WI38 (cell line): ENCODE data around the gene GPR34.
"Not testable (repeated sequence)": the region's sequence is repeated elsewhere in the genome, so short reads cannot be mapped to it uniquely, and the experiment has no call there.

Experiments
- H3K4me3 ChIP-seq: 2 replicates; pipeline ENCODE4 v1.5.1; 2011; ENCODE audit warnings: low read depth, mild to moderate bottlenecking, control low read depth, low read length
- TF ChIP-seq, protein P1 (sequence below): IDR thresholded peaks from 2 replicates; pipeline ENCODE4 v1.5.1; 2012; ENCODE audit warnings: low read depth, mild to moderate bottlenecking, control low read depth, low read length

GPR34 gene

DNA sequence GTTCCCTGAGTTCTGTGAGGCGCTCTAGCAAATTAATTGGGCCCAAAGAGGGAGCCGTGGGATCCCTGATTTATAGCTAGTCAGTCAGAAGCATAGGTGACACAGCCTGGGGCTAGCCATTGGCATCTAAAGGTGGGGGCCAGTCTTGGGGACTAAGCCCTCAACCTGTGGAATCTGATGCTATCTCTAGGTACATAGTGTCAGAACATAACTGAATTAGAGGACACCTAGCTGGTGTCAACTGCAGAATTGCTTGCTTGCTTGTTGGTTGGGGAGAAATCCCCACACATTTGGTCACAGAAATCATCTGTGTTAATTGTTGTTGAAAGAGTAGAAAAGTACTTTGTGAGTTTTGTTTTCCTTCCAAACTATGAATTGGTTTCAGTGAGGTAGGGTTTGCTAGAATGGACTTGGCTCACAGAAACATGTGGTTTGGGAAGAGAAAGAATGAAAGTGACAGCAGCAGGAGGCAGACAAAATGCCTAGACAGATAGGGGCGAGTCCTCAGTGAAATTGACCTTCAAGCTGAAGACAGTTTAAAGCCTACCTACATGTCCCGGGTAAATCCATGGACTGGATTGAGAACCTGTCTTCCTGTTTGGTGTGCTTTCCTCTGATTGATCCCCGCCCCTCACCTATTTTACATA lies 22.4 kb downstream of the GPR34 start:
- H3K4me3 ChIP-seq: no peak overlapping the region
- TF ChIP-seq, protein P1, sequence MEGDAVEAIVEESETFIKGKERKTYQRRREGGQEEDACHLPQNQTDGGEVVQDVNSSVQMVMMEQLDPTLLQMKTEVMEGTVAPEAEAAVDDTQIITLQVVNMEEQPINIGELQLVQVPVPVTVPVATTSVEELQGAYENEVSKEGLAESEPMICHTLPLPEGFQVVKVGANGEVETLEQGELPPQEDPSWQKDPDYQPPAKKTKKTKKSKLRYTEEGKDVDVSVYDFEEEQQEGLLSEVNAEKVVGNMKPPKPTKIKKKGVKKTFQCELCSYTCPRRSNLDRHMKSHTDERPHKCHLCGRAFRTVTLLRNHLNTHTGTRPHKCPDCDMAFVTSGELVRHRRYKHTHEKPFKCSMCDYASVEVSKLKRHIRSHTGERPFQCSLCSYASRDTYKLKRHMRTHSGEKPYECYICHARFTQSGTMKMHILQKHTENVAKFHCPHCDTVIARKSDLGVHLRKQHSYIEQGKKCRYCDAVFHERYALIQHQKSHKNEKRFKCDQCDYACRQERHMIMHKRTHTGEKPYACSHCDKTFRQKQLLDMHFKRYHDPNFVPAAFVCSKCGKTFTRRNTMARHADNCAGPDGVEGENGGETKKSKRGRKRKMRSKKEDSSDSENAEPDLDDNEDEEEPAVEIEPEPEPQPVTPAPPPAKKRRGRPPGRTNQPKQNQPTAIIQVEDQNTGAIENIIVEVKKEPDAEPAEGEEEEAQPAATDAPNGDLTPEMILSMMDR: no peak

DNA sequence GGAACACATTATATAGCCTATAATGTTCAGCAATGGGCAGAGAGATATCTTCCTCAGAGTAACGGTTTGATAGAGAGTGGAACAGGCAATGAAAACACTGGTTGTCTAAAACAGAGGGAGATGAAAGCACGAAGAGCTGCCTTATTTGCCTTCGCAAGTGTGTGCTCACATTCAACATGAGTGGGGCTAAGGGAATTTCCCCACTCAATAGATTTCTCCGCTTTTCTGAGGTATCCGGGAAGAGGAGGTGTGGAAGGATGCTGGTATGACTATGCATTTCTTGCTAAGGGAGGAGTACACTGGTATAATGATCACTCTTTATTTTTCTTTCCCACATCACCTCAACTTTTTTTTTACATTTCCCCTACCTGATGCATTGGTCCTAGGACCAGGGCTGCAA lies 27.4 kb downstream of the GPR34 start:
- H3K4me3 ChIP-seq: no peak overlapping the region
- TF ChIP-seq, protein P1: no peak

DNA sequence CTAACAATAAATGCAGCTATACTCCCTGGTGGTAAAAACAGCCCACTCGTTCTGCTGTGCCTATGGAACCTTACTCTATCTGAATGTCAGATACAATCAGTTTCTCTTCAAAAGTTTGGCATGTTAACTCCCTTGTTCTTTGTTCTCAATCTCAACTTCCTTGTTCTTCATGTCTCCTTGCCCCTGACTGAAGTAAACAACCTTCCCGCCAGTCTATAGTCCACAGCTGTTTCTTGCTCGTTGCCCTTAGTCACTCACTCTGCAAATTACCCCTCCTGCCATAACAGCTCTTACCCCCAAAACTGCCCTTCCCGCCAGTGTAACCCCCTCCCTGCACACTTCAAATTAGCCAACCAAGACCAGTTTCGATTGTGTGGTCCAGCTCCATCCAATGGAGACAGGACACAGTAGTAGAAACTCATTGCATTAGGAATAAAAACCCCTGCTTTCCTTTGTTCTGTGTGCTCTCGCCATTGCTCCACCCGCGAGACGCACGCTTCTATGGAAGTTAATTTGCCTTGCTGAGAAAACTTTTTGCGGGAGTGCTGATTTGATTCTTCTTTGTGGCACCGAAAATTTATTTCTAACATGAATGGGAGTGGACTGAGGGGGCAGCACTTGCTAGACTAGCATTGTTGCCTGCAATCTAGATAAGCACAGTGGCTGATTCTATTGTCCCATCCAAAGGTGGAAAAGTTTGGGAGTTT lies 28.1 kb downstream of the GPR34 start:
- no peak overlapping the region for H3K4me3 ChIP-seq
- TF ChIP-seq, protein P1: no peak

DNA sequence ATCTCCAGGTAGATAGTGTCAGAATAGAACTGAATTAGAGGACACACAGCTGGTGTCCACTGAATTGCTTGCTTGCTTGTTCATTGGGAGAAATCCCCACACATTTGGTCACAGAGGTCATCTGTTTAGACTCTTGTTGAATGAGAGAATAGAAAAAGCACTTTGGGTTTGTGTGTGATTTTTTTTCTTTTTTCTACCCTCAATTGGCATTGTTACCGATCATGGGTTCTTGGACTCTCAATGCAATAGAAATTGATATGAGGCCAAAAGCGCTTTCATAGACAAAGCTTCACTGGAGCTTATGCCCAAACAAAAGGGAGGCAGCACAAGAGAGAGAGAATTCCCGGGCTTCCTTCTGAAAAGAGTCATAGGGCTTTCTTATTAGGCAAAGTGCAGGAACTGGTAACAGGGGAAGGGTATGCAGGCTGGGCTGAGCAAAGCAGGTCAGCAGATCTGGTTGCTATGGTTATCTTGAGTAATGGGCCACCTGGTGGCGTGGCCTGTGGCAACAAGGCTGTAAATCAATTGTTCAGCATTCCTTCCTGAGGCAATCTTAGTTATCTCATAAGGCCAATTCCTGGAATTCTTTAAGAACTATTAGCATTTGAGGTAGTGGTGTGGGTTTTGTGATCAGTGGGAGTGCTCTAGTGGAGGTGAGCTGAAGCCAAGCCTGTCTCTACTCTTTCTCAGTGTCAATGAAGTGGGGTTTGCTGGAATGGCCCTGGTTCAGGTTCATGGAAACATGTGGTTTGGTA lies 29.9 kb downstream of the GPR34 start:
- TF ChIP-seq, protein P1: no peak

DNA sequence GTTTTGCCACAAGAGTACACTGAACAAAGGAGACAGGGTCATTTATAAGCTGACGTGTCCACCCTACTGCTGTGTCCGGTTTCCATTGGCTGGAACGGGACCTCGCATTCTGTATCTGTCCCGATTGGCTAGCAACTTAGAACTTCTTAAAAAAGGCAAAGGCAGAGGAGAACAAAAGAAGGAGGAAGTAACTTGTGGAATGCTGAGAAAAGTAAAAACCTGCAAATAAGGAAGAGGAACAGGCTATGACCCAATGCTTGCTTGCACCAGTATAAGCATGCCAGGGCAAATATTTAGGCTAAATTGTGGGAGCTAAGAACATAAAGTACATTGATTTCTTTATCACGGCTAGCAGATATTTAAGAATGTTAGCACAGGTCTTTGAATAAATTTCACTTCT lies 30.8 kb downstream of the GPR34 start:
- not testable (repeated sequence) for H3K4me3 ChIP-seq

More for the DNA sequence above, 29.9 kb downstream of the GPR34 start:
- H3K4me3 ChIP-seq: no peak overlapping the region

DNA sequence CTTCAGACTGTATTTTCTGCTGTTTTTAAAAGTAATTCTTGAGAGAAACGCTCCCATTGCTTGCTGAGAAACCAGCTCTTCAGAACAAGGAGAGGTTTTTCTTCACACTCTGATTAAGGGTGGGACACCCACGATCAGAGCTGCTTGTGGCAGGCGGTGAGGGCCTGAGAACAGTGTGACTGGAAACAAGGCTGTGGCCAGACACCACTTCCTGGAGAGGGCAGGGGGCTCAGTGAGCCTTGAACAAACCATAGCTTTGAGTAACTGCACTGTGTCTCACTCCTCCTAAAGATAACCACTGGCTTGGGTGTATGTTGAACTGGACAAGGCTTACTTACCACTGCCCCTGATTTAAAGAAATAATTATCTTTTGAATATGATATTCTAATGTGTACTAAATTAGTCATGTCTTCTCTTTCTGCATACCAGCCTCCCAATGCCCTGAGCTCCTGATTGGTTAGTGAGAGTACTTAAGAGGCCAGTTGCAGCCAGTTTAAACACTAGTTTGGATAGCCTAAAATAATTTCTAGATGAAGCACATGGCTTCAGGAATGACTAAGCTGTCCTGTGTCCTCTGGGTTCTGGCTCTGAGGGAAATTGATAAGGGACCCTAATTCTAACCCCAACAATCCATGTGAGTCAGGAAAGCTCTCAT lies 31.5 kb downstream of the GPR34 start:
- H3K4me3 ChIP-seq: no peak overlapping the region
- TF ChIP-seq, protein P1: no peak

DNA sequence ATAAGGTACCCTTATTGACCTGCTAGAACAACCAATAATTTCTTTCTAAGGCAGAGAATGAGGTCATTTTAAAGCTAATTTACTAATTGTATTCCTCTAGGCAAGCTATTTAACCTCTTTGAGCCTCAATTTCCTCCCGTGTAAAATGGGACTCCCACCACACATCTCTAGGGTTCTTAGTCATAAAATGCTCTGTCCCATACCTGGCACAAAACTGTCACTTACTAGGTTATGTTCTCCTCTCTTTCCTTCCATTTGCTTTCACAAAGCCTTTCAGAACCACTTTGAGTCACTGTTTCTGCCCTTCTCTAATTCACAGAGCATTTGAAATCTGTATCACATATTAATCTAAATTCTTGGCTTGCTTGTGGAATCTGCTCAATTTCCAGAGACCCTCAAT lies 32.8 kb downstream of the GPR34 start:
- H3K4me3 ChIP-seq: no peak overlapping the region
- TF ChIP-seq, protein P1: no peak
